Measurements from ENCODE around the gene PRR33. TPM values are rescaled to one million over a fixed set of nuclear protein-coding genes. Genes with fewer than 3 reads are reported as not detected.

The PRR33 gene
- total RNA-seq, 1 experiment from 2014 or later: not detected

- no peak overlapping the region for H3K4me2 ChIP-seq (ENCODE audit: low read length)
- POLR2A ChIA-PET: no interaction called here
- H3K9me2 ChIP-seq (ENCODE audit: insufficient read depth): no peaks in the 10 kb centered on the region
- no peak for ATAC-seq
- no peak overlapping the region for H3K27ac ChIP-seq (ENCODE audit: low read depth, low read length)
- H3K36me3 ChIP-seq (ENCODE audit: control insufficient read depth in 1 of 2, insufficient read depth in 2 of 2, low read length in 2 of 2): no peaks in the 10 kb centered on the region
- CTCF ChIA-PET: no interaction called here
- H3K9ac ChIP-seq (ENCODE audit: low read length): no peak overlapping the region
- H3K27me3 ChIP-seq (ENCODE audit: insufficient read depth, low read length): no peaks in the 10 kb centered on the region
- peaks cover 0 to 4% of the 10 kb centered on the region in 2 experiments; a peak in 1 of 4 replicates for H3K4me1 ChIP-seq (ENCODE audit: control insufficient read depth in 1 of 2, insufficient read depth in 2 of 2, low read length in 2 of 2)
- H4K20me1 ChIP-seq (ENCODE audit: insufficient read depth): no peaks in the 10 kb centered on the region
- no peak for TF ChIP-seq ZFX (IDR thresholded peaks at IDR 0.05)
- TF ChIP-seq EZH2phosphoT487 (IDR thresholded peaks at IDR 0.05; ENCODE audit: borderline replicate concordance): no peak
- TF ChIP-seq POLR2A (IDR thresholded peaks at IDR 0.05; ENCODE audit: borderline replicate concordance, extremely low read depth, insufficient read depth, insufficient read length): no peak
- no peak for TF ChIP-seq EZH2 (IDR thresholded peaks at IDR 0.05)
- no peak for TF ChIP-seq SP1 (IDR thresholded peaks at IDR 0.05; ENCODE audit: low read depth)
- TF ChIP-seq JUND (IDR thresholded peaks at IDR 0.05): no peak
- intact Hi-C loops (cut with micrococcal nuclease): no loop called here
- no peaks in the 10 kb centered on the region for H3K79me2 ChIP-seq (ENCODE audit: insufficient read depth, low read length)
- no peak overlapping the region for H3K4me3 ChIP-seq (replicated peaks in 1 of 2; ENCODE audit: low read depth in 1 of 2, low read length in 2 of 2)
- DNase-seq (ENCODE audit: low read depth, low spot score): no peak
- RAD21 ChIA-PET (ENCODE audit: low non-redundant PET in 1 of 2, low total read pairs in 2 of 2, uncharacterized antibody in 2 of 2, unreplicated experiment in 2 of 2): no interaction called here
- H2AFZ ChIP-seq (ENCODE audit: low read depth, low read length, poor library complexity, severe bottlenecking): no peak overlapping the region
- H3K9me3 ChIP-seq (ENCODE audit: control insufficient read depth in 1 of 2, insufficient read depth in 1 of 2, low read depth in 1 of 2, low read length in 2 of 2): no peaks in the 10 kb centered on the region
- no TSS peak for BruUV-seq (replicated peaks)
Measured at GRCh38 chr11:1872267-1872985, 19.3 kb downstream of the PRR33 start.

- CTCF ChIA-PET: no interaction called here
- RAD21 ChIA-PET (ENCODE audit: low non-redundant PET in 1 of 2, low total read pairs in 2 of 2, uncharacterized antibody in 2 of 2, unreplicated experiment in 2 of 2): no interaction called here
- ATAC-seq (no peak), DNase-seq (ENCODE audit: low read depth, low spot score) (no peak)
- H3K9ac ChIP-seq (ENCODE audit: low read length): no peak overlapping the region
- H3K27me3 ChIP-seq (ENCODE audit: insufficient read depth, low read length): no peaks in the 10 kb centered on the region
- H4K20me1 ChIP-seq (ENCODE audit: insufficient read depth): no peaks in the 10 kb centered on the region
- POLR2A ChIA-PET: no interaction called here
- H2AFZ ChIP-seq (ENCODE audit: low read depth, low read length, poor library complexity, severe bottlenecking): no peak overlapping the region
- H3K36me3 ChIP-seq (ENCODE audit: control insufficient read depth in 1 of 2, insufficient read depth in 2 of 2, low read length in 2 of 2): no peaks in the 10 kb centered on the region
- no peaks in the 10 kb centered on the region for H3K9me2 ChIP-seq (ENCODE audit: insufficient read depth)
- H3K27ac ChIP-seq (ENCODE audit: low read depth, low read length): no peak overlapping the region
- no TSS peak for BruUV-seq (replicated peaks)
- intact Hi-C loops (cut with micrococcal nuclease): no loop called here
- no peak overlapping the region for H3K4me2 ChIP-seq (ENCODE audit: low read length)
- no peaks in the 10 kb centered on the region for H3K9me3 ChIP-seq (ENCODE audit: control insufficient read depth in 1 of 2, insufficient read depth in 1 of 2, low read depth in 1 of 2, low read length in 2 of 2)
- H3K4me3 ChIP-seq (replicated peaks in 1 of 2; ENCODE audit: low read depth in 1 of 2, low read length in 2 of 2): no peak overlapping the region
- TF ChIP-seq SP1 (IDR thresholded peaks at IDR 0.05; ENCODE audit: low read depth): no peak
- TF ChIP-seq SRF (IDR thresholded peaks at IDR 0.05; ENCODE audit: low read depth): no peak
- TF ChIP-seq CEBPB (IDR thresholded peaks at IDR 0.05; ENCODE audit: low read depth): no peak
- no peak for TF ChIP-seq EZH2phosphoT487 (IDR thresholded peaks at IDR 0.05; ENCODE audit: borderline replicate concordance)
- TF ChIP-seq EZH2 (IDR thresholded peaks at IDR 0.05): no peak
- peaks cover 0 to 1% of the 10 kb centered on the region in 2 experiments; a peak in 1 of 4 replicates for H3K4me1 ChIP-seq (ENCODE audit: control insufficient read depth in 1 of 2, insufficient read depth in 2 of 2, low read length in 2 of 2)
- no peaks in the 10 kb centered on the region for H3K79me2 ChIP-seq (ENCODE audit: insufficient read depth, low read length)
Measured at GRCh38 chr11:1871531-1871930, 20.2 kb downstream of the PRR33 start.
